Gastrocnemius medialis (tissue), 4 donors: Measurements from ENCODE around the gene CLEC14A. TPM values are rescaled to one million over a fixed set of nuclear protein-coding genes. Genes with fewer than 3 reads are reported as not detected.

Experiments
- ATAC-seq, 2 donors: fragments of 150-250 bp; one replicate each; pipeline ENCODE4 v1.9.1; 2016
- DNase-seq, 2 donors: peaks; one replicate each; pipeline ENCODE4 v3.0.0-alpha.2; 2019
- H3K27ac ChIP-seq, 4 donors: fragments of 200-600 bp; sonication (generic); 1 replicate in 1 of 4; 2 replicates in 3 of 4; pipeline ENCODE4 v1.5.1; 2016 to 2018; ENCODE audit warnings: mild to moderate bottlenecking in 2 of 4, moderate library complexity in 1 of 4
- H3K27me3 ChIP-seq, 3 donors: fragments of 200-600 bp; sonication (generic) in 2 of 3; 1 replicate in 1 of 3; 2 replicates in 2 of 3; pipeline versions ENCODE4 v1.5.1 to v1.6.0; 2016 to 2019; ENCODE audit warnings: mild to moderate bottlenecking in 1 of 3, moderate library complexity in 1 of 3
- H3K36me3 ChIP-seq, 2 donors: fragments of 200-600 bp; sonication (generic) in 1 of 2; one replicate each; pipeline ENCODE4 v1.5.1; 2017 to 2018
- H3K4me1 ChIP-seq, 2 donors: fragments of 200-600 bp; sonication (generic) in 1 of 2; one replicate each; pipeline ENCODE4 v1.5.1; 2016 to 2017; ENCODE audit warnings: mild to moderate bottlenecking in 2 of 2
- H3K4me3 ChIP-seq, 4 donors: fragments of 200-600 bp; sonication (generic) in 3 of 4; 1 replicate in 1 of 4; 2 replicates in 3 of 4; pipeline ENCODE4 v1.5.1; 2016 to 2019; ENCODE audit warnings: mild to moderate bottlenecking in 2 of 4
- H3K9me3 ChIP-seq, 3 donors: fragments of 200-600 bp; sonication (generic) in 2 of 3; 1 replicate in 1 of 3; 2 replicates in 2 of 3; pipeline ENCODE4 v1.5.1; 2016 to 2019
- POLR2A ChIP-seq, 2 donors: fragments of 450-650 bp; IDR thresholded peaks; one replicate each; pipeline ENCODE4 v1.6.1; 2017; ENCODE audit warnings: antibody characterized with exemption in 2 of 2, mild to moderate bottlenecking in 2 of 2, moderate library complexity in 2 of 2
- in situ Hi-C, 4 donors: fragments of 200-750 bp; cut with MboI; loops; one replicate each; pipeline versions ENCODE4 v1.15.0 to v1.8.0; 2017; ENCODE audit warnings: low sequenced_read_pairs in 4 of 4
- intact Hi-C: fragments of 100-400 bp; cut with DNase I; formaldehyde crosslinking; loops from one replicate; pipeline ENCODE4 v1.15.1; 2023; ENCODE audit warnings: low total_unique reads
- total RNA-seq, 4 donors: library from RNA; depleted of rRNA; stranded (reverse); fragments of >200 nt; gene quantifications; one replicate each; pipeline versions ENCODE4 v1.1.0 to v1.2.3, GENCODE V29; 2016
- TF ChIP-seq, protein P1 (sequence below), 5 experiments: fragments of 450-650 bp in 3 of 5; fragments of 200-600 bp in 2 of 5; sonication (generic) in 2 of 5; IDR thresholded peaks in 4 of 5; conservative IDR thresholded peaks in 1 of 5; 1 replicate in 4 of 5; 2 replicates in 1 of 5; pipeline ENCODE4 v1.5.1; 2016 to 2019; ENCODE audit warnings: antibody characterized with exemption in 5 of 5, mild to moderate bottlenecking in 3 of 5, moderate library complexity in 3 of 5

Gene CLEC14A
- total RNA-seq, 4 donors from 2014 or later: 21.2 to 68.6 (median 29.1) TPM

- no peaks in the 10 kb centered on the region for H3K4me1 ChIP-seq
- H3K27ac ChIP-seq: peak overlapping the region in 3 of 4 donors; percentile 18 to 61 (median 42)
- TF ChIP-seq POLR2A (IDR thresholded peaks at IDR 0.05): no peak
- TF ChIP-seq, protein P1, sequence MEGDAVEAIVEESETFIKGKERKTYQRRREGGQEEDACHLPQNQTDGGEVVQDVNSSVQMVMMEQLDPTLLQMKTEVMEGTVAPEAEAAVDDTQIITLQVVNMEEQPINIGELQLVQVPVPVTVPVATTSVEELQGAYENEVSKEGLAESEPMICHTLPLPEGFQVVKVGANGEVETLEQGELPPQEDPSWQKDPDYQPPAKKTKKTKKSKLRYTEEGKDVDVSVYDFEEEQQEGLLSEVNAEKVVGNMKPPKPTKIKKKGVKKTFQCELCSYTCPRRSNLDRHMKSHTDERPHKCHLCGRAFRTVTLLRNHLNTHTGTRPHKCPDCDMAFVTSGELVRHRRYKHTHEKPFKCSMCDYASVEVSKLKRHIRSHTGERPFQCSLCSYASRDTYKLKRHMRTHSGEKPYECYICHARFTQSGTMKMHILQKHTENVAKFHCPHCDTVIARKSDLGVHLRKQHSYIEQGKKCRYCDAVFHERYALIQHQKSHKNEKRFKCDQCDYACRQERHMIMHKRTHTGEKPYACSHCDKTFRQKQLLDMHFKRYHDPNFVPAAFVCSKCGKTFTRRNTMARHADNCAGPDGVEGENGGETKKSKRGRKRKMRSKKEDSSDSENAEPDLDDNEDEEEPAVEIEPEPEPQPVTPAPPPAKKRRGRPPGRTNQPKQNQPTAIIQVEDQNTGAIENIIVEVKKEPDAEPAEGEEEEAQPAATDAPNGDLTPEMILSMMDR (IDR thresholded peaks at IDR 0.05 in 4 of 5, conservative IDR thresholded peaks at IDR 0.05 in 1 of 5): no peak
- no peak overlapping the region for H3K4me3 ChIP-seq
- no peak for DNase-seq
- no peak for ATAC-seq
- H3K27me3 ChIP-seq: no peaks in the 10 kb centered on the region
- no peaks in the 10 kb centered on the region for H3K9me3 ChIP-seq
- in situ Hi-C loops: no loop called here
- intact Hi-C loops: no loop called here
- no peaks in the 10 kb centered on the region for H3K36me3 ChIP-seq
Observed at GRCh38 chr14:38291681-38292467, 36.0 kb upstream of the CLEC14A start.

GRCh38 chr14:38290601-38291188 is 34.8 kb upstream of the CLEC14A start:
- H3K36me3 ChIP-seq: no peaks in the 10 kb centered on the region
- peak overlapping the region; percentile 45 to 62 (median 62) for H3K27ac ChIP-seq
- TF ChIP-seq POLR2A (IDR thresholded peaks at IDR 0.05): no peak
- TF ChIP-seq, protein P1 (IDR thresholded peaks at IDR 0.05 in 4 of 5, conservative IDR thresholded peaks at IDR 0.05 in 1 of 5): no peak
- no peaks in the 10 kb centered on the region for H3K4me1 ChIP-seq
- no peak overlapping the region for H3K4me3 ChIP-seq
- no peaks in the 10 kb centered on the region for H3K27me3 ChIP-seq
- H3K9me3 ChIP-seq: no peaks in the 10 kb centered on the region
- DNase-seq (no peak), ATAC-seq (peak in 1 of 2 donors; percentile 60)
- intact Hi-C loops: no loop called here
- in situ Hi-C loops: no loop called here

DNA sequence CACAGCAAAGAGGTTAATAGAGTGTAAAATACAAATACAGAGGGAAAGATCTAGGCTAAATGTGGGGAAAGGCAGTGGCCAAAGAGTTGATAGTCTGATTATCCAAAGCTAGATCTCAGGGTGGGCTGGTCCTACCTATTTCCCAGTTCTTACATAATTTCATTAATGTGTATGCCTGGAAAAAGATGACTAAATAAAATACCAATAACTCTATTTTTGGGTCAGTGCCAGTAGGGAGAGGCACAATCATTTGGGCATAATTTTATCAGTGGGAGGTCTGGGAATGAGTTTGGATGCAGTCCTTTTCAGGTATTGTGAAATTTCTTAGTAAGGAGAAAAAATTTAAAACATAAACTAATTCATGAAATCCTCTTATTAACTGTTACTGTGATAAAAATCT is 30.6 kb upstream of the CLEC14A start:
- no peak overlapping the region for H3K4me3 ChIP-seq
- intact Hi-C loops (no loop called here), in situ Hi-C loops (no loop called here)
- H3K27me3 ChIP-seq: no peaks in the 10 kb centered on the region
- H3K27ac ChIP-seq: no peak overlapping the region
- no peaks in the 10 kb centered on the region for H3K4me1 ChIP-seq
- no peak for ATAC-seq
- DNase-seq: no peak
- no peaks in the 10 kb centered on the region for H3K9me3 ChIP-seq
- TF ChIP-seq POLR2A (IDR thresholded peaks at IDR 0.05): no peak
- TF ChIP-seq, protein P1 (IDR thresholded peaks at IDR 0.05 in 4 of 5, conservative IDR thresholded peaks at IDR 0.05 in 1 of 5): no peak
- H3K36me3 ChIP-seq: no peaks in the 10 kb centered on the region

GRCh38 chr14:38285962-38286361 is 30.1 kb upstream of the CLEC14A start:
- in situ Hi-C loops (no loop called here), intact Hi-C loops (no loop called here)
- Histone ChIP-seq H3K36me3 (no peaks in the 10 kb centered on the region), H3K4me3 (no peak overlapping the region), H3K9me3 (no peaks in the 10 kb centered on the region), H3K27me3 (no peaks in the 10 kb centered on the region), H3K4me1 (no peaks in the 10 kb centered on the region), H3K27ac (no peak overlapping the region)
- no peak for ATAC-seq
- TF ChIP-seq POLR2A (IDR thresholded peaks at IDR 0.05): no peak
- TF ChIP-seq, protein P1 (IDR thresholded peaks at IDR 0.05 in 4 of 5, conservative IDR thresholded peaks at IDR 0.05 in 1 of 5): no peak
- no peak for DNase-seq
